Ishikawa (cell line): ENCODE results near the gene HRC.

Experiments used
- CEBPB ChIP-seq: IDR thresholded peaks from 2 replicates; pipeline ENCODE4 v1.6.1; 2012
- CREB1 ChIP-seq: IDR thresholded peaks from 2 replicates; pipeline ENCODE4 v1.6.1; 2012; ENCODE audit warnings: low read depth
- EGR1 ChIP-seq: IDR thresholded peaks from 2 replicates; pipeline ENCODE4 v1.6.1; 2012
- EP300 ChIP-seq: IDR thresholded peaks from 2 replicates; pipeline ENCODE4 v1.6.1; 2012; ENCODE audit warnings: borderline replicate concordance
- FOXM1 ChIP-seq: IDR thresholded peaks from 2 replicates; pipeline ENCODE4 v1.6.1; 2012; ENCODE audit warnings: low read depth, borderline replicate concordance
- NFIC ChIP-seq: IDR thresholded peaks from 2 replicates; pipeline ENCODE4 v1.6.1; 2012
- RAD21 ChIP-seq: IDR thresholded peaks from 2 replicates; pipeline ENCODE4 v1.6.1; 2012; ENCODE audit warnings: low read depth
- TAF1 ChIP-seq: IDR thresholded peaks from 2 replicates; pipeline ENCODE4 v1.6.1; 2012; ENCODE audit warnings: low read depth, mild to moderate bottlenecking
- TCF12 ChIP-seq: IDR thresholded peaks from 2 replicates; pipeline ENCODE4 v1.6.1; 2012; ENCODE audit warnings: low read depth
- TEAD4 ChIP-seq: IDR thresholded peaks from 2 replicates; pipeline ENCODE4 v1.6.1; 2012
- YY1 ChIP-seq: IDR thresholded peaks from 2 replicates; pipeline ENCODE4 v1.6.1; 2012; ENCODE audit warnings: low read depth
- ZBTB7A ChIP-seq: IDR thresholded peaks from 2 replicates; pipeline ENCODE4 v1.6.1; 2012; ENCODE audit warnings: low read depth
- TF ChIP-seq, protein P1 (sequence below): IDR thresholded peaks from 2 replicates; pipeline ENCODE4 v1.6.1; 2012
- TF ChIP-seq, protein P2 (sequence below): IDR thresholded peaks from 2 replicates; pipeline ENCODE4 v1.6.1; 2012

Gene HRC

DNA sequence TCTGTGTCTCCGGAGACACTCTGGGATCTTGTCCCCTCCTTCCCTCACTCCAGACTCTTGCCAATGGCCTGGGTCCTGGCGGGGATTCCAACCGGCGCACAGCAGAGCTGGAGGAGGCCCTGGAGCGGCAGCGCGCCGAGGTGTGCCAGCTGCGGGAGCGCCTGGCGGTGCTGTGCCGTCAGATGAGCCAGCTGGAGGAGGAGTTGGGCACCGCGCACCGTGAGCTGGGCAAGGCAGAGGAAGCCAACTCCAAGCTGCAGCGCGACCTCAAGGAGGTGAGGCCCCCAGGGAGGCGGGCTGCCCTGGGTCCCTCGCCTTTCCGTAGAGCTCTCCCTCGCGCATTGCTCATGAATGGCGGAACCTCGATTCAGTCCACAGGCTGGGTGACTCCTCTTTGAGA is 24.9 kb downstream of the HRC start:
- TF ChIP-seq TAF1 (no peak), EGR1 (no peak), ZBTB7A (no peak), NFIC (no peak), RAD21 (no peak), TCF12 (no peak), FOXM1 (no peak)
- TF ChIP-seq, protein P1, sequence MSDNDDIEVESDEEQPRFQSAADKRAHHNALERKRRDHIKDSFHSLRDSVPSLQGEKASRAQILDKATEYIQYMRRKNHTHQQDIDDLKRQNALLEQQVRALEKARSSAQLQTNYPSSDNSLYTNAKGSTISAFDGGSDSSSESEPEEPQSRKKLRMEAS = no peak
- TF ChIP-seq, protein P2, sequence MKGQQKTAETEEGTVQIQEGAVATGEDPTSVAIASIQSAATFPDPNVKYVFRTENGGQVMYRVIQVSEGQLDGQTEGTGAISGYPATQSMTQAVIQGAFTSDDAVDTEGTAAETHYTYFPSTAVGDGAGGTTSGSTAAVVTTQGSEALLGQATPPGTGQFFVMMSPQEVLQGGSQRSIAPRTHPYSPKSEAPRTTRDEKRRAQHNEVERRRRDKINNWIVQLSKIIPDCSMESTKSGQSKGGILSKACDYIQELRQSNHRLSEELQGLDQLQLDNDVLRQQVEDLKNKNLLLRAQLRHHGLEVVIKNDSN = no peak

DNA sequence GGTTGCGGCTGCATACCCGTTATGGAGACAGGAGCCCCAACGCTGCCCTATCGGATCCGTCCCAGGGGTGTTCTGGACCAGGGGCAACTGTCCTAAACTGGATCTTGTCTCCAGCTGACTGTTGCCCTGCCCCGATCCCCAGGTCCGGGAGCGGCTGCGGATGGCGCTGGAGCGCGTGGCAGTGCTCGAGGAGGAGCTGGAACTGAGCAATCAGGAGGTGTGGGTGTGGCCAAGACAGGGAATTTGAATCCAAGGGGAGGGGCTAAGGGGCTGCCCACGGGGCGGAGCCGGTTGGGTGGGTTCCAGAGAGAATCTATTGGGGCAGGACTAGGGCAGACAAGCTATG is 26.0 kb downstream of the HRC start:
- TF ChIP-seq TAF1 = peak; percentile 10; the same call in 1 of the 2 replicates
- no peak for TF ChIP-seq EGR1
- 0 out of 2 replicates have a peak, but pooled peaks have one; percentile 2 for TF ChIP-seq TCF12
- TF ChIP-seq FOXM1 = no peak
- TF ChIP-seq, protein P1 = peak; percentile 84
- TF ChIP-seq YY1 = no peak

DNA sequence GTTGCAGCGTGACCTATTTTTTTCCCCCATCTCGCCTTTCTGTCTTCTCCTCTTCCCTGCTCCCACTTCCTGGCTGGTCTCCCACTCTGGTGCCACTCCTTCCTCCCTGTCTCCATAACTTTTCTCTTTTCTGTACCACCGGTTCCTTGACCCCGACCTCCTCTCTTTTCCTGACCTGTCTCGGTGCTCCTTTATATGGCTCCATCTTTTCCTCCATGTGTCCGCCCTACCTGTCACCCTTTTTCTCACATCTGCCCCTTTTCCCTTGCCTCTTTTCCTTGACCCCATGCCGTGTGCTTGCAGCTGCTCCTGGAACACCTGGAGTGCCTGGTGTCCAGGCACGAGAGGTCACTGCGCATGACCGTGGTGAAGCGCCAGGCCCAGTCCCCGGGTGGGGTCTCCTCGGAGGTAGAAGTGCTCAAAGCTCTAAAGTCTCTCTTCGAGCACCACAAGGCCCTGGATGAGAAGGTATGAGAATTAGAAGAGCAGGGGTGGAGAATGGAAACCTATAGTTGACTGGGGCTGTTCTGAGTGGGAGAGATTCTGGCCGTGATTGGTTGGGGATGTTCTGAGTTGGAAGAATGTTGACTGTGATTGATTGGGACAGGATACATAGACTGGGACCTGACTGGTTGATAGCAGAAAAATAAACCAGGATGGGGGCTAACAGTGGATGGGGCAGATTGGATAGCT is 26.5 kb downstream of the HRC start:
- TF ChIP-seq TCF12 = 0 out of 2 replicates have a peak, but pooled peaks have one; percentile 12
- TF ChIP-seq FOXM1 = no peak

GRCh38 chr19:49127674-49128544 is 27.3 kb downstream of the HRC start:
- no peak for TF ChIP-seq EP300
- TF ChIP-seq, protein P1 = peak; percentile 100
- peak; percentile 33; the same call in 1 of the 2 replicates for TF ChIP-seq TEAD4
- TF ChIP-seq TCF12 = peak; percentile 75
- TF ChIP-seq, protein P2 = peak; percentile 42
- peak; percentile 68; the same call in 1 of the 2 replicates for TF ChIP-seq YY1
- TF ChIP-seq NFIC = no peak
- no peak for TF ChIP-seq CEBPB
- TF ChIP-seq CREB1 = no peak
- no peak; the same call in 1 of the 2 replicates for TF ChIP-seq RAD21
- TF ChIP-seq ZBTB7A = no peak
- no peak for TF ChIP-seq FOXM1

DNA sequence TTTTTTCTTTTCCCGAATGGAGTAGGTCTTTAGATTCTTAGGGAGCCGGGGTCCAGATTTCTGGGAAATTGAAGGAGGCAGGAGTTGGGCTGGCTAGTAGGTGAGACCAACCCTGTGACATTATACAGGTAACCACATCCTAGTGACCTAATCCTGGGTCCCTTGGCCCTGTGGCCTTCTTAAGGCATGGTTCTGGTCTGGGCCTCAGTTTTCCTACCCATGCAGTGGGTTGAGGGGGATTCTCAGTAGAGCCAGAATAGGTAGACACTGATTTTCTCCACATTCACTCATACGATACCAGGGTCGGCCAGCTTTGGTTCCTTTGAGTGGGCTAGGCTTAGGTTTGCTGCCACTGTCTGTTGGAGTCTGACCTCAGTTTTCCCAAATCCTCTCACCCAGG is 28.6 kb downstream of the HRC start:
- TF ChIP-seq, protein P1 = no peak
- no peak for TF ChIP-seq EGR1
- no peak for TF ChIP-seq CEBPB
- TF ChIP-seq RAD21 = no peak
- TF ChIP-seq TAF1 = no peak
- TF ChIP-seq, protein P2 = no peak
- TF ChIP-seq CREB1 = no peak

DNA sequence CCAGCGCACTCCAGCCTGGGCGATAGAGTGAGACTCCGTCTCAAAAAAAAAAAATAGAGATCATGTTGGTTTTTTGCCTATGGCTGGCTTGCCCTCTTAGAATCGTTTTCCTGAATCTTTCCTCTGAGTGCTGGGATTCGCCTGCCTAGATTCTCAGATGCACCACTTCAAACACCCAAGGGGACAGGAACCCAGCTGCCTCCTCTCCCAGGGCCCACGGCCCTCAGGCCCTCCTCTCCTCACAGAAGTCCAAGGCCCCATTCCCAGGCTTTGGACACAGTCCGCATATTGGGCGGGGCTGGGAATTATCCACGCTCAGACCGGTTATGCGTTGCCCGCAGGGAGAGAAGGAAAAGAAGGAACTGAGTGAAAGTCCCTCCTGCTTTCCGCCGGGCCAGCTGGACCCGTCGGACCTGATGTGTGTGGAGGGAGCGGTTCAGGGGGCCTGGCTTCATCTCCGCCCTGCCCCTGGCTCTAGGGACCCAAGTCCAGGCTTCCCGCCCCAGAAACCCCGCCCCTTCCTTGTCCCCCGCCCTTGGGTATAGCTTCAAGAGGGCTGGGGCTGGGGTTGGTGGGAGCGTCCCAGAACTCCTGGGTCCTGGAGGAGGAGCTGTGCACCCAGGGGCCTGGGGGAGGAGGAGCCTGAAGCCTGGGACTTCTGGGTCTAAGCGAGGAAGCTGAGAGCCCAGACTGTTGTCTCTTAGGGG is 30.0 kb downstream of the HRC start:
- no peak for TF ChIP-seq YY1
- TF ChIP-seq RAD21 = 0 out of 2 replicates have a peak, but pooled peaks have one; percentile 6
- no peak for TF ChIP-seq FOXM1
- TF ChIP-seq ZBTB7A = 0 out of 2 replicates have a peak, but pooled peaks have one; percentile 53
- no peak for TF ChIP-seq CEBPB
- no peak for TF ChIP-seq CREB1

DNA sequence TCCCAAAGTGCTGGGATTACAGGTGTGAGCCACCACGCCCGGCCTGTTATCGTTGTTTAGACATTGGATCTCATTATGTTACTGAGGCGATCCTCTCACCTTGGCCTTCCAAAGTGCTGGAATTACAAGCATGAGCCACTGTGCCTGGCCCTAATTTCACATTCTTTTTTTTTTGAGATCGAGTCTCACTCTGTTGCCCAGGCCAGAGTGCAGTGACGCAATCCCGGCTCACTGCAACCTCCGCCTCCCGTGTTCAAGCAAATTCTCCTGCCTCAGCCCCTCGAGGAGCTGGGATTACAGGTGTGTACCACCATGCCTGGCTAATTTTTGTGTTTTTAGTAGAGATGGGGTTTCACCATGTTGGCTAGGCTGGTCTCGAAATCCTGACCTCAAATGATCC is 31.9 kb downstream of the HRC start:
- TF ChIP-seq CEBPB = 0 out of 2 replicates have a peak, but pooled peaks have one; percentile 13

GRCh38 chr19:49121841-49122240 is 33.4 kb downstream of the HRC start:
- 0 out of 2 replicates have a peak, but pooled peaks have one; percentile 17 for TF ChIP-seq NFIC
